GM12864 (cell line): Measurements from ENCODE around the gene DCDC1.

ENCODE experiments used
- DNase-seq: peaks from one replicate; pipeline ENCODE4 v3.0.0-alpha.2; 2011; ENCODE audit warnings: low read depth
- H3K4me3 ChIP-seq: 2 replicates; pipeline ENCODE4 v1.5.1; 2011; ENCODE audit warnings: mild to moderate bottlenecking, low read depth, low read length, control low read depth
- CTCF ChIP-seq: IDR thresholded peaks from 2 replicates; pipeline ENCODE4 v1.5.1; 2011; ENCODE audit warnings: low read depth, mild to moderate bottlenecking, moderate library complexity, low read length, control low read depth, inconsistent platforms; ENCODE audit errors: missing control alignments

Gene DCDC1

GRCh38 chr11:31050061-31050765 lies 319.3 kb downstream of the DCDC1 start:
- TF ChIP-seq CTCF, result no peak
- DNase-seq, result no peak
- H3K4me3 ChIP-seq, result no peak overlapping the region

DNA sequence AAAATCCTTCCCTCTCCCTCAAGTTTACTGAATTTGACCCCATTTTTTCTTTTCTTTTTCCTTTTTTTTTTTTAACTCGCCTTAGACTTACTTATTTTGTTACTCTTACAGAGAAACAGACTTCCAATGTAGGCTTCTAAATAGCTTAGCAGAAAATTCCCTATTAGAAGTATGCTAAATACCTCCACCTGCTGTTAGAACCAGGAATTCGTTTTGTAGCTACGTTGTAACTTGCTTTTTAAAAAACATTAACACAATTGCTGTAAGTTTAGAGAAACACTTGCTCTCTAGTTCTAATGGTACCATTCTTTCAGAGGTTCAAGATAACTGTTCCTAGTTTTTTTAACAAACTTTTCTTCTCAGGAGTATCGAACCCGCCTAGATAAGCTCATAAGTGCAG lies 324.2 kb downstream of the DCDC1 start:
- H3K4me3 ChIP-seq, result no peak overlapping the region
- DNase-seq, result no peak
- TF ChIP-seq CTCF, result no peak

GRCh38 chr11:31030138-31030792 lies 339.3 kb downstream of the DCDC1 start:
- no peak for TF ChIP-seq CTCF
- no peak for DNase-seq
- no peak overlapping the region for H3K4me3 ChIP-seq

- no peak for TF ChIP-seq CTCF
- H3K4me3 ChIP-seq, result no peak overlapping the region
- no peak for DNase-seq
Observed at GRCh38 chr11:31026315-31026714, 343.2 kb downstream of the DCDC1 start.

GRCh38 chr11:31022080-31022479 lies 347.5 kb downstream of the DCDC1 start:
- no peak for TF ChIP-seq CTCF
- no peak for DNase-seq

DNA sequence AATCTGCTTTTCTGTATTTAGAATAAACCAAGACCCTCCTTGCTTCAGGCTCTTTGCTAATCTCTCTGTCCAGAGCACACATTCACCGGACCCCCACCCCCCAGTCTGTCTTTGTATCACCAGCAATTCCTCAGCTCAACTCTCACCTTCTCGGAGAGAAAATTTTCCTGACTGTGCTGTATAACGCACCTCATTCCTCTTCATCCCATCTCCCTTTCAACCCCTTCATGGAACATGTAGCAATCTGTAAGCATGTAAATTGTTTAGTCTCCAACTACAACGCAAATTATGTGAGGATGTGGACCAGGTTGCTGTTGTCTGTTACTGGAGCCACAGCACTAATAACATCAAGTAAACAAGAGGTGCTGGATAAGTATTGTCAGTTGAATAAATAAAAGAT lies 349.8 kb downstream of the DCDC1 start:
- no peak for DNase-seq
- H3K4me3 ChIP-seq, result no peak overlapping the region
- no peak for TF ChIP-seq CTCF

More at GRCh38 chr11:31022080-31022479, 347.5 kb downstream of the DCDC1 start:
- H3K4me3 ChIP-seq, result no peak overlapping the region

- H3K4me3 ChIP-seq, result no peak overlapping the region
- DNase-seq, result no peak
Observed at GRCh38 chr11:31005202-31005601, 364.3 kb downstream of the DCDC1 start.

More at GRCh38 chr11:31005202-31005601, 364.3 kb downstream of the DCDC1 start:
- no peak for TF ChIP-seq CTCF
